Measurements from ENCODE around the gene C14orf93. TPM values are rescaled to one million over a fixed set of nuclear protein-coding genes. Genes with fewer than 3 reads are reported as not detected.

Gene C14orf93
- total and polyA plus RNA-seq, 9 of the 15 experiments (the other 6 are each of a cell fraction or from before 2014, with no cell fraction given): 2.2 to 22.4 (median 16.1) TPM

DNA sequence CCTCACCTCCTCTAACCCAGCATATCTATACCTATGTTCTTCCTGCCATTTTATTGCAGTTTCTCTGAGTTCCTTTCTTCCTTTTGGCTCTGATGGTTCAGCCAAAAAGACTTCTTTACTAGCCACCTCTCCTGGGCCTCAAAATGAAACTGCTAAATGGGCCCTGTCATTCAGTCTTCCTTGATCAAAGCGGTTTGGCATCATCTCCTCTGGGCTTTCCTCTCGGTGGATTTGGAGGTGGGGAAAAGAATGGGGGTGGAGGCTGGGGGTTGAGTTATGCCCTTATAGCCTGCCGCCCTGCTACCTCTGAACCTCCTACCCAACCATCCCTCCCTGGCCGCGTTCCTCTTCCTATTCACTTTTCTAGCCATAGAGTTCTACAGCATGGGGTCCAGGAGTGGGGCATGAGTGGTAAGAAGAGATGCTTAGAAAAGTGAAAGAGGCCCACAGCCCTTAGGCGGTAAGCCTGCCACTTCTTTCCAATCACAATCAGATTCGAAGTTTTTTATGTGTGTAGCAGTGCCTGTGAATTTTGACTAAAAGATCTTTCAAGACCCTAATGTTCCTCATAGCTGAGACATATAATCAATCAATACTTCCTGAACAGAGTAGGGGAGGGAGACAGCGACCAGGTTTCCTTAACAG is 30.1 kb downstream of the C14orf93 start:
- CTCF ChIA-PET (ENCODE audit: low intra/inter-chr PET ratio): no interaction called here
- no peak for FAIRE-seq
- no peaks in the 10 kb centered on the region for H3K79me2 ChIP-seq (ENCODE audit: control insufficient read depth, insufficient read depth, low read length)

More for the DNA sequence above, 30.1 kb downstream of the C14orf93 start:
- Histone ChIP-seq H4K20me1 (replicated peaks; ENCODE audit: control insufficient read depth, insufficient read depth, low read length) (no peaks in the 10 kb centered on the region), H3K27me3 (ENCODE audit: control insufficient read depth in 2 of 2, insufficient read depth in 2 of 2, low read length in 2 of 2) (no peaks in the 10 kb centered on the region), H3K4me1 (replicated peaks in 1 of 2; ENCODE audit: control insufficient read depth in 2 of 2, insufficient read depth in 2 of 2, low read length in 2 of 2) (peaks cover 27 to 44% of the 10 kb centered on the region in 2 experiments), H2AFZ (ENCODE audit: low read depth, low read length) (no peak overlapping the region), H3K27ac (ENCODE audit: extremely low read depth, low read depth, low read length) (no peak overlapping the region), H3K36me3 (ENCODE audit: control insufficient read depth, insufficient read depth, low read length) (no peaks in the 10 kb centered on the region), H3K4me2 (ENCODE audit: insufficient read depth, low read length) (no peak overlapping the region), H3K9ac (ENCODE audit: insufficient read depth in 1 of 2, low read depth in 2 of 2, low read length in 2 of 2) (no peak overlapping the region), H3K4me3 (no peak overlapping the region), H3K9me3 (replicated peaks; ENCODE audit: control insufficient read depth, insufficient read depth, low read depth, low read length) (no peaks in the 10 kb centered on the region), H3K9me1 (ENCODE audit: control insufficient read depth, insufficient read depth, low read length) (no peaks in the 10 kb centered on the region)
- intact Hi-C loops (cut with micrococcal nuclease) (no loop called here), in situ Hi-C loops (cut with MboI) (loop anchor here (5.0 kb wide), 2 partner anchors 48 to 72 kb away; no protein-coding TSS in a partner anchor)
- ATAC-seq (no peak), DNase-seq (ENCODE audit: extremely low read depth in 1 of 4, low spot score in 3 of 4) (no peak)
- POLR2A ChIA-PET: no interaction called here
- TSS peak; percentile 24 for BruUV-seq (replicated peaks)
- TF ChIP-seq ZFPM2 (CRISPR knock-in tag; IDR thresholded peaks at IDR 0.05): no peak
- TF ChIP-seq, protein P1, sequence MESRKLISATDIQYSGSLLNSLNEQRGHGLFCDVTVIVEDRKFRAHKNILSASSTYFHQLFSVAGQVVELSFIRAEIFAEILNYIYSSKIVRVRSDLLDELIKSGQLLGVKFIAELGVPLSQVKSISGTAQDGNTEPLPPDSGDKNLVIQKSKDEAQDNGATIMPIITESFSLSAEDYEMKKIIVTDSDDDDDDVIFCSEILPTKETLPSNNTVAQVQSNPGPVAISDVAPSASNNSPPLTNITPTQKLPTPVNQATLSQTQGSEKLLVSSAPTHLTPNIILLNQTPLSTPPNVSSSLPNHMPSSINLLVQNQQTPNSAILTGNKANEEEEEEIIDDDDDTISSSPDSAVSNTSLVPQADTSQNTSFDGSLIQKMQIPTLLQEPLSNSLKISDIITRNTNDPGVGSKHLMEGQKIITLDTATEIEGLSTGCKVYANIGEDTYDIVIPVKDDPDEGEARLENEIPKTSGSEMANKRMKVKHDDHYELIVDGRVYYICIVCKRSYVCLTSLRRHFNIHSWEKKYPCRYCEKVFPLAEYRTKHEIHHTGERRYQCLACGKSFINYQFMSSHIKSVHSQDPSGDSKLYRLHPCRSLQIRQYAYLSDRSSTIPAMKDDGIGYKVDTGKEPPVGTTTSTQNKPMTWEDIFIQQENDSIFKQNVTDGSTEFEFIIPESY (CRISPR knock-in tag; IDR thresholded peaks at IDR 0.05): peak; percentile 58; the same call in 1 of the 2 replicates
- 58% methylated on average over 8 of the region's 8 CpGs for WGBS (ENCODE audit: insufficient coverage, low coverage, missing lambda C conversion rate)
